ENCODE results near the gene UQCR10.

UQCR10 gene

GRCh38 chr22:29790061-29790460 is 22.9 kb downstream of the UQCR10 start:
- ChIA-PET CTCF (interaction anchor here (0.9 kb wide), 1 partner anchor 215 kb away, joined by 3 read pairs; no protein-coding TSS in a partner anchor), POLR2A (ENCODE audit: low non-redundant PET) (no interaction called here)
- no peak for DNase-seq (ENCODE audit: low spot score)
- H3K27ac ChIP-seq, result no peak overlapping the region
- TF ChIP-seq CTCF (conservative IDR thresholded peaks at IDR 0.05; ENCODE audit: low read depth), result no peak

- no peak for DNase-seq (ENCODE audit: low spot score)
- TF ChIP-seq CTCF (conservative IDR thresholded peaks at IDR 0.05; ENCODE audit: low read depth), result no peak
- POLR2A ChIA-PET (ENCODE audit: low non-redundant PET), result no interaction called here
- H3K27ac ChIP-seq, result no peak overlapping the region
- CTCF ChIA-PET, result no interaction called here
Measured at GRCh38 chr22:29793396-29793795, 26.2 kb downstream of the UQCR10 start.

- ChIA-PET POLR2A (ENCODE audit: low non-redundant PET) (no interaction called here), CTCF (no interaction called here)
- H3K27ac ChIP-seq, result peak overlapping the region; percentile 88; the same call in 1 of the 2 replicates
- TF ChIP-seq CTCF (conservative IDR thresholded peaks at IDR 0.05; ENCODE audit: low read depth), result no peak
- no peak for DNase-seq (ENCODE audit: low spot score)
Measured at GRCh38 chr22:29795663-29796062, 28.5 kb downstream of the UQCR10 start.

GRCh38 chr22:29797351-29797750 is 30.2 kb downstream of the UQCR10 start:
- DNase-seq (ENCODE audit: low spot score), result no peak
- TF ChIP-seq CTCF (conservative IDR thresholded peaks at IDR 0.05; ENCODE audit: low read depth), result no peak
- ChIA-PET POLR2A (ENCODE audit: low non-redundant PET) (no interaction called here), CTCF (no interaction called here)
- peak overlapping the region; percentile 88 for H3K27ac ChIP-seq

- POLR2A ChIA-PET (ENCODE audit: low non-redundant PET), result no interaction called here
- TF ChIP-seq CTCF (conservative IDR thresholded peaks at IDR 0.05; ENCODE audit: low read depth), result no peak
- CTCF ChIA-PET, result no interaction called here
- peak overlapping the region; percentile 88 for H3K27ac ChIP-seq
- DNase-seq (ENCODE audit: low spot score), result no peak
Measured at GRCh38 chr22:29798318-29798717, 31.1 kb downstream of the UQCR10 start.

GRCh38 chr22:29798801-29799200 is 31.6 kb downstream of the UQCR10 start:
- DNase-seq (ENCODE audit: low spot score), result no peak
- TF ChIP-seq CTCF (conservative IDR thresholded peaks at IDR 0.05; ENCODE audit: low read depth), result no peak
- H3K27ac ChIP-seq, result peak overlapping the region; percentile 88
- CTCF ChIA-PET, result no interaction called here
- POLR2A ChIA-PET (ENCODE audit: low non-redundant PET), result interaction anchor here (0.7 kb wide), 1 partner anchor 408 kb away, joined by 3 read pairs; no protein-coding TSS in a partner anchor

Measured in RWPE1 (cell line).